HG03460 (cell line): ENCODE measurements around the gene MST1R.

Experiments
- ATAC-seq: cut with Tn5 transposase; IDR thresholded peaks from one replicate; pipeline ENCODE4 v1.9.1; 2021; ENCODE audit not compliant: unreplicated experiment

Gene MST1R

DNA sequence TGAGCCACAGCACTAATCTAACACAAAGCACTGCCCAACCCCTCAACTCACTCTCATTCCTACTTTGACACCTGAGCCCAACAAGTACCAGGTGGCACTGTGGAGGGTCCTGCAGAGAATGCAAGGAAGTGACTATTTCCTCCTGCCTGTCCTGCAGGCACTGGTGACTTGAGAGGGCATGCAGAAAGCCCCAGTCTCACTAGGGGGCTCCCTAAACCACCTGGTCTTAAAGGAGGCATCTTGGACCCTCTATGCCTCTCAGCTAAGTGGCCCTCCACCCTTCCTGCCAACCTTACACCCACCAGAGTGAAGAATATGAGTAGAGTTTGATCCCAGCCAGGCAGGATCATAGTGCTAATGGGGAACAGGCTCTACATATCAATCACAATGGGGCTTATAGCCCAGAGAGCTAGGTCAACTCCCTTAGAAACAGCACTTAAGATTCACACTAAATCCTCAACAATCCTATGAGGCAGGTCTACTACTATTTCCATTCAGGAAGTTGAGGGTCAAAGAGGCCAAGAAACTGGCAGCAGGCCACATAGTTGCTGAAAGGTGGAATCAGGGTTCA, 62.5 kb downstream of the MST1R start:
- no peak for ATAC-seq

DNA sequence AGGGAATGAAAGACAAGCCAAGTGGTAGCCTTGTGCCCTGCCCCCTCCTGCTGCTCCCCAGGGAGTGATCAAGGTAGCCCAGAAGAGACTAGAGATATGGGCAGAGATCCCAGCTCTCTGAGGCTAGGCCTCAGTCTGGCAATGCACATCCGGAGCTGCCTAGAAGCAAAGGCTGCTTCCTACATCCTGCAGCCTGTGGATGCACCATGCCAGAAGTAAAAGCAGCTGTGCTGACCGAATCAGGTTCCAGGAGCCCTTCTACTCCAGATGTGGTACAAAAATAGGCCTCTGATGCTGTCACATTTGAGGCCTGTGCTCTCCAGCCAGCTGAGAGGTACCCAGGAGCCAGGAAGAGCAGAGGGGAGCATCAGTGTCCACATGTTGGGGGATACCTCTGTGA, 63.3 kb downstream of the MST1R start:
- ATAC-seq, result no peak

- no peak for ATAC-seq
Observed at GRCh38 chr3:49839193-49839809, 64.4 kb downstream of the MST1R start.
